Measurements from ENCODE around the gene KNCN. TPM values are rescaled to one million over a fixed set of nuclear protein-coding genes. Genes with fewer than 3 reads are reported as not detected.

KNCN gene
- total RNA-seq, 4 donors from 2014 or later = not detected

DNA sequence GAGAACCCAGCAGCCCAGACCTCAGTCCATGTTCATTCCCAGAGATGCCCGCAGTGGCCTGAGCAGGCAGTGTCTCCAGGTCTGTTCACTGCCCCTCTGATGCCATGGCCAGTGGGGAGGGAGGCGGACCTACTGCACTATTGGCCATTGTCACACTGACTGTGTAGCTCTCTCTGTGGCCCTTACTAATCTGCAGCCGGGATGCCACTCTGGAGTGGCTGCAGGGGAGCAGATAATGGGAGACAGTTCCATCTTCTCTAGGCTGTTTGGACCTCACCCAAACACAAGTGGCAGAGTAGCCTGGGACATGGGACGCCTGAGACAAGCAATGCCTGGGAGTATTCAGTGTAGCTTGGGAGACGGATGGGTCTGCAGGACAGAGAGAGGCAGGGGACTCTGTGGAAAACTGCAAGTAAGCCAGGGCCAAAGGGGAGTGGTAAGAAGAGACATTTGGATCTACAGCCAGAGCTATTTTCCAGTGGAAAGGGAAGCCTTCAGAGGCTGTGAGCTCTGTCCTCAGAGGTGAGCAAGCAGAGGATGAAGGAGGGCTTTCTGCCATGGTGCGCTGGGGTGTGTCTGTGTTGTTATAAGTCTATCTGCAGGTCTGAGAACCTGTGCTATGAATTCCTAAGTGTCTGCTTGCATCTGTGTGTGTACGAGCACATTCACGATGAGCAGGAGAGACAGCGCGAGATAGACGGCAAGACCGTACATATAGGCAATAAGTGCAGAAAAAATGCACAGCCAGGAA is 35.1 kb downstream of the KNCN start:
- Histone ChIP-seq H3K4me3 (no peak overlapping the region), H3K36me3 (no peaks in the 10 kb centered on the region), H3K4me1 (no peaks in the 10 kb centered on the region), H3K27ac (replicated peaks in 1 of 4) (no peak overlapping the region), H3K27me3 (peaks cover 0 to 58% (median 0%) of the 10 kb centered on the region in 4 donors), H3K9me3 (no peaks in the 10 kb centered on the region)
- intact Hi-C loops (cut with DNase I) = no loop called here
- 58% methylated on average over 12 of the region's 12 CpGs for WGBS
- TF ChIP-seq EP300 (IDR thresholded peaks at IDR 0.05) (no peak), CTCF (IDR thresholded peaks at IDR 0.05) (no peak), POLR2AphosphoS5 (IDR thresholded peaks at IDR 0.05) (no peak), POLR2A (IDR thresholded peaks at IDR 0.05; ENCODE audit: low read depth) (no peak)
- no peak for DNase-seq (ENCODE audit: extremely low spot score)

- Histone ChIP-seq H3K27ac (replicated peaks in 1 of 4) (no peak overlapping the region), H3K27me3 (peaks cover 0 to 54% (median 0%) of the 10 kb centered on the region in 4 donors), H3K4me3 (no peak overlapping the region), H3K36me3 (no peaks in the 10 kb centered on the region), H3K4me1 (no peaks in the 10 kb centered on the region), H3K9me3 (no peaks in the 10 kb centered on the region)
- WGBS = 80% methylated on average over 4 of the region's 6 CpGs
- no peak for DNase-seq (ENCODE audit: extremely low spot score)
- intact Hi-C loops (cut with DNase I) = no loop called here
- TF ChIP-seq EP300 (IDR thresholded peaks at IDR 0.05) (no peak), POLR2AphosphoS5 (IDR thresholded peaks at IDR 0.05) (no peak), POLR2A (IDR thresholded peaks at IDR 0.05; ENCODE audit: low read depth) (no peak), CTCF (IDR thresholded peaks at IDR 0.05) (no peak)
Measured at GRCh38 chr1:46515576-46515975, 35.9 kb downstream of the KNCN start.

DNA sequence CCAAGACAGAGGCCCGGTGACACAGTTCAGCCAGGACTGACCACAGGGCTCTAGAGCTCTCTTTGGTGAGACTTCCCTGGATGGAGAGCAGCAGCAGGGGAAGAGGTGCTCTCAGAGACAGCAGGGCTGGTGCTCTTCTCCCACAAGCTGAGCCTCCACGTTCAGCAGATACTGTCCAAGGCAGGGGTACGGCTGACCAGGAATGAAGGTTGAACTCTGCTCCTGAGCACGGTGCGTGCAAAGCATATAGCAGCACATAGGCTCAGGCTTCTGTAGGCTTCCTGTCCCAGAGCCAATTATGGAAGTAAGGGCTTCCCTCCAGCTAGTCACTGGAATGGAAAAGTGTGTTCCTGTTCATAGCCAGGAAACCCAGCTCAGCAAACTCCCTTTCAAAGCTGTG is 37.9 kb downstream of the KNCN start:
- Histone ChIP-seq H3K4me3 (no peak overlapping the region), H3K36me3 (no peaks in the 10 kb centered on the region), H3K27me3 (peaks cover 0 to 39% (median 0%) of the 10 kb centered on the region in 4 donors), H3K9me3 (no peaks in the 10 kb centered on the region), H3K4me1 (no peaks in the 10 kb centered on the region), H3K27ac (replicated peaks in 1 of 4) (no peak overlapping the region)
- DNase-seq (ENCODE audit: extremely low spot score) = no peak
- 87% methylated on average over 5 of the region's 5 CpGs for WGBS
- intact Hi-C loops (cut with DNase I) = no loop called here
- TF ChIP-seq POLR2AphosphoS5 (IDR thresholded peaks at IDR 0.05) = no peak
- no peak for TF ChIP-seq EP300 (IDR thresholded peaks at IDR 0.05)
- no peak for TF ChIP-seq CTCF (IDR thresholded peaks at IDR 0.05)
- TF ChIP-seq POLR2A (IDR thresholded peaks at IDR 0.05; ENCODE audit: low read depth) = no peak

GRCh38 chr1:46512792-46513190 is 38.7 kb downstream of the KNCN start:
- DNase-seq (ENCODE audit: extremely low spot score) = no peak

More at GRCh38 chr1:46512792-46513190, 38.7 kb downstream of the KNCN start:
- no peaks in the 10 kb centered on the region for H3K36me3 ChIP-seq
- H3K9me3 ChIP-seq = no peaks in the 10 kb centered on the region
- WGBS = 59% methylated on average over 6 of the region's 6 CpGs
- no peak overlapping the region for H3K27ac ChIP-seq (replicated peaks in 1 of 4)
- no peaks in the 10 kb centered on the region for H3K4me1 ChIP-seq
- intact Hi-C loops (cut with DNase I) = no loop called here
- H3K4me3 ChIP-seq = no peak overlapping the region
- TF ChIP-seq POLR2AphosphoS5 (IDR thresholded peaks at IDR 0.05) = no peak
- no peak for TF ChIP-seq EP300 (IDR thresholded peaks at IDR 0.05)
- no peak for TF ChIP-seq POLR2A (IDR thresholded peaks at IDR 0.05; ENCODE audit: low read depth)
- TF ChIP-seq CTCF (IDR thresholded peaks at IDR 0.05) = no peak
- H3K27me3 ChIP-seq = peaks cover 0 to 32% (median 0%) of the 10 kb centered on the region in 4 donors
